Epithelial cell of prostate (primary cell): ENCODE measurements around the gene GADL1.
A peak's percentile ranks its signal among the peaks of the same experiment; 100 is the strongest.

Experiments
- DNase-seq: peaks from one replicate; pipeline ENCODE4 v3.0.0-alpha.2; 2011; ENCODE audit warnings: low read depth, low spot score
- H3K27ac ChIP-seq: fragments of 450-650 bp; 2 replicates; pipeline ENCODE4 v1.5.1; 2017; ENCODE audit warnings: mild to moderate bottlenecking

The GADL1 gene

GRCh38 chr3:30819067-30819798 is 75.2 kb downstream of the GADL1 start:
- DNase-seq: no peak
- no peak overlapping the region for H3K27ac ChIP-seq

DNA sequence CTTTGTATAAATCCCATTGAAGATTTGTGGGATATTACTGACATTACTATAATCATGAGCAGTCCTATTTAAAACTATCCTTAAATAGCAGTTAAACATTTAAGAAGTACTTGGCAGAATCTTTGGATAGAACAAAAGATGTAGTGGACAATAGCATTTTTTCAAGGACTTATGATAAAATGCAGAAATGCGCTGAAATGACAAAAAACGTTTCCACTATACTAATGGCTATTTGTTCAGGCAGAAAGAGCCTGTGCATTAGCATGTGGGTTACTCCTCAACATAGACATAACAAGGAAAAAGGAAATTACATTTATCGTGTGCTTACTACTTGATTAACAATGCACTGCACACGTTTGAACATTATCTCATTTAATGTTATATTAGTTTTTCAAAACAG is 80.7 kb downstream of the GADL1 start:
- no peak for DNase-seq

GRCh38 chr3:30811151-30811795 is 83.2 kb downstream of the GADL1 start:
- DNase-seq: no peak
- no peak overlapping the region for H3K27ac ChIP-seq

More for the DNA sequence above, 80.7 kb downstream of the GADL1 start:
- no peak overlapping the region for H3K27ac ChIP-seq

- no peak for DNase-seq
- no peak overlapping the region for H3K27ac ChIP-seq
Observed at GRCh38 chr3:30810625-30811024, 83.8 kb downstream of the GADL1 start.

DNA sequence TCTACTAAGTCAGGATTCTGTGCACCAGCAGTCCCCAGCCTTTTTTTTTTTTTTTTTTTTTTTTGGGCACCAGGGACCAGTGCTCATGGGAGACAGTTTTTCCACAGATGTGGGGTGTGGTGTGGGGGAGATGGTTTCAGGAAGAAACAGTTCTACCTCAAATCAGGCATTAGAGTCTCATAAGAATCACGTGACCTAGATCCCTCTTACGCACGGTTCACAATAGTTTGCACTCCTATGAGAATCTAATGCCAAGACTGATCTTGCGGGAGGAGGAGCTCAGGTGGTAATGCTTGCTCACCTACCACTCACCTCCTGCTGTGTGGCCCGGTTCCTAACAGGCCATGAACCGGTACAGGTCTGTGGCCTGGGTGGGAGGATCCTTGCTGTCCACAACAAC is 88.8 kb downstream of the GADL1 start:
- H3K27ac ChIP-seq: no peak overlapping the region
- DNase-seq: no peak

DNA sequence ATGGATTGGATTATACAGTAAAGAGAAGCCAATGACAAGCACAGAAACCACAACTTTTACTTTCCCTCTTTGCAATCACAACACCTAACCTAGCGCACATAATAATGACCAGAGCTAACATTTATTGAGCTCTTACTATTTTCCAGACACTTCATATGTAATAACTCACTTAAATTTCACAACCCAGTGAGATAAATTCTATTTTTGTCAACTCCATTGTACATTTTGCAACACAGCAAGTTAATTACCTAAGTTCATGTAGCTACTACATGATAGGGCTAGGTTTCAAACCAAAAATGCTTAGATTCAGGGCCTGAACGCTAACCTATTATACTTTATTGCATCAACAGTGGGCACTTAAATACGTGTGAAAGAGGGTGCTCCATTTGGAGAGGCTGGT is 89.5 kb downstream of the GADL1 start:
- no peak for DNase-seq

GRCh38 chr3:30795176-30795575 is 99.3 kb downstream of the GADL1 start:
- no peak for DNase-seq
- no peak overlapping the region for H3K27ac ChIP-seq

More for the DNA sequence above, 89.5 kb downstream of the GADL1 start:
- no peak overlapping the region for H3K27ac ChIP-seq

GRCh38 chr3:30793740-30794139 is 100.7 kb downstream of the GADL1 start:
- no peak for DNase-seq
- no peak overlapping the region for H3K27ac ChIP-seq

- no peak overlapping the region for H3K27ac ChIP-seq
Observed at GRCh38 chr3:30790150-30790549, 104.3 kb downstream of the GADL1 start.

DNA sequence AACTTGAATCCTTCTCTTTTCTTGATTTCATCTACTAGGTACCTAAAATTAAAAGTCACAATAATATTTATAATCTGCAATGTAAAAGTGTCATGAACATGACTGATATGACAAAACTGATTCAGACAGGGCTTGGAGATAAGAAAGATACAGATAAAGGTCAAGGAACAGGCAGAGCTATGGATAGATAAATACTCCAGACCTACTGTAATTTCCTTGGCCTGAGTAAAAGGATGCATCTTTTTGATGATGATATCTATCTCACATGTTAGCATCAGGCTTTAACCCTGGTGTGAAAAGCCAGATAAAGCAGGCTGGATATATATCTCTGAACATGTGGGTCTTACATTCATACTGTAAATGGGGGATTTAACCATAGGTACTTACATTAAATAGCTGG is 108.1 kb downstream of the GADL1 start:
- no peak overlapping the region for H3K27ac ChIP-seq
- DNase-seq: no peak

More at GRCh38 chr3:30790150-30790549, 104.3 kb downstream of the GADL1 start:
- DNase-seq: no peak

DNA sequence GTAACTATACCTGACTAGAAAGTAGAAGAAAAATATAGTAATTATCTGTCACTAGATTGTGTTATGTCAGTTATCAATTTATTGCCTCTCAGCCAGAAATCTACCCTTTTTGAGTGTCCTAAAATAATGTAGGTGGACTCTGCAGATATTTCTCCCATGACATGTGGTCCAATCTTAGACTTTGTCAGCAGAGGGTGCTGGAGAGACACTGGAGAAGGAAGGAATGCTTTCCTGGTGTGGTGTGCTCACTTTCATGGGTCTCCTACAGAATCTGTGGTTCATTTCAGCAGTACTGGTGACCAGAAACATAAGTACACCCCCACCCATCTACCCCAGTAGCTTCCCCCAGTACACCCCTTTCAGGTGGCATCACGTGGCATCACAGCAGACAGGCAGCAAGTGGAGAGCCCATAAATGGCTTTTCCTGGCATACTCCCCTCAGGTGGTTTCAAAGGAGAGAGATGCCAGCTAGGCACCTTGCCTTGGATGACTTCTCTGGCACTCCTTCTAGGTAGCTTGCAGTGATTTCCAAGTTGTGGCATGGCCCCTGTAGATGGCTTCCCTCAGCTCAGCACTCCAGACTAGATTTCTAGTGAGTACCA is 114.7 kb downstream of the GADL1 start:
- H3K27ac ChIP-seq: no peak overlapping the region
- no peak for DNase-seq

DNA sequence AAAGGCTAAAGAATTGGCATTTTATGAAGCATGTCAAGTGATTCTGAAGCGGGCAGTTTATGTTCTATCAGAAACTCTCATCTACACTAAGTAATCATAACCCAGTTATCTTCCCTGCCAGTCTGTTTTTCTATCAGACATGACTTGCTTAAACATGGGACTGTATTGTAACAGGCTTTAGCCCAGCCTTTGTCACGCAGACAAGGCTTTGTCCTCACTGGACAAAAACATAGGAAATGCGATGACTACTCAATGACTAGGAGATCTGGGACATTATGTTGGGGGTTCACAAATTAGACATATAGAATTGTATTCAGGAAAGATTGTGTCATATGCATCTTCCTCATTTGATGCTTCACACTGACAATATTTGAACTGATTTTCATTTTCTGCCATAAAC is 115.5 kb downstream of the GADL1 start:
- no peak for DNase-seq
- H3K27ac ChIP-seq: no peak overlapping the region

- DNase-seq: no peak
- H3K27ac ChIP-seq: no peak overlapping the region
Observed at GRCh38 chr3:30777426-30778113, 116.9 kb downstream of the GADL1 start.

- no peak for DNase-seq
- H3K27ac ChIP-seq: no peak overlapping the region
Observed at GRCh38 chr3:30776186-30776815, 118.2 kb downstream of the GADL1 start.

DNA sequence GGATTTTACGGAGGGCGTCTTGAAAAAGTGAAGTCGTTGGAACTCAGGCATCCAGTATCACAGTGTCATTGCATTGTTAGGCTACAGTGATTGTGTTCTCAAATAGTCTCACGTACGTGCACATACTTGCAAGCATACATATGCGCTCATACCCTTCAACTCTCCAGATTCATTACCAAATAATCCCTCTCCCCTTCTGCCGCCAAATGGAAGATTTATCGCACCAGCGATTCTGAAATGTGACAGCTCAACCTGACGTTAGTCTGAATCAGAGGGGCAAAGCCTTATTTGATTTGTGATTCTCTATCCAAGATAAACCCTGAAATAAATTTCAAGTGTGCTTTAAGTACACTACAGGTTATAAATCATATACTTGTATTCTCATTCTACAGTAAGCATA is 119.4 kb downstream of the GADL1 start:
- H3K27ac ChIP-seq: peak overlapping the region; percentile 43
- peak; percentile 88 for DNase-seq

GRCh38 chr3:30774062-30774461 is 120.4 kb downstream of the GADL1 start:
- H3K27ac ChIP-seq: no peak overlapping the region
- no peak for DNase-seq

DNA sequence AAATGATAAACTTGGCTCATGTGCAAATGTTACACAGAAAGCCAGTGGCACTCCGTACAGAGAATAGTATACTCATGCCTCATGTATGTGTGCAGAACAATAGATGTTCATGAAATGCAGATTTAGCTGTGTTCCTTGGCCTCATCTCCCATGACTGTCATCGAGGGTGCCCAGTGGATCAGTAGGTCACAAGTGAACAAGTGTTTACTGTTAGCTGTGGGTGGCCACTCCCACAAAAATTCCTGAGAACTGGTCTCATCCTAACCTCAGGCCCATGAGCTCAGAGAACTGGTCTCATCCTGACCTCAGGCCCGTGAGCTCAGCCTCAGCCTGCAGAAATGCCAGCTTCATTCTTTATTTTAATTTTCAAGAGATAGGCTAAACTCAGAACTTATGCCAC is 124.1 kb downstream of the GADL1 start:
- peak; percentile 89 for DNase-seq
- no peak overlapping the region for H3K27ac ChIP-seq

DNA sequence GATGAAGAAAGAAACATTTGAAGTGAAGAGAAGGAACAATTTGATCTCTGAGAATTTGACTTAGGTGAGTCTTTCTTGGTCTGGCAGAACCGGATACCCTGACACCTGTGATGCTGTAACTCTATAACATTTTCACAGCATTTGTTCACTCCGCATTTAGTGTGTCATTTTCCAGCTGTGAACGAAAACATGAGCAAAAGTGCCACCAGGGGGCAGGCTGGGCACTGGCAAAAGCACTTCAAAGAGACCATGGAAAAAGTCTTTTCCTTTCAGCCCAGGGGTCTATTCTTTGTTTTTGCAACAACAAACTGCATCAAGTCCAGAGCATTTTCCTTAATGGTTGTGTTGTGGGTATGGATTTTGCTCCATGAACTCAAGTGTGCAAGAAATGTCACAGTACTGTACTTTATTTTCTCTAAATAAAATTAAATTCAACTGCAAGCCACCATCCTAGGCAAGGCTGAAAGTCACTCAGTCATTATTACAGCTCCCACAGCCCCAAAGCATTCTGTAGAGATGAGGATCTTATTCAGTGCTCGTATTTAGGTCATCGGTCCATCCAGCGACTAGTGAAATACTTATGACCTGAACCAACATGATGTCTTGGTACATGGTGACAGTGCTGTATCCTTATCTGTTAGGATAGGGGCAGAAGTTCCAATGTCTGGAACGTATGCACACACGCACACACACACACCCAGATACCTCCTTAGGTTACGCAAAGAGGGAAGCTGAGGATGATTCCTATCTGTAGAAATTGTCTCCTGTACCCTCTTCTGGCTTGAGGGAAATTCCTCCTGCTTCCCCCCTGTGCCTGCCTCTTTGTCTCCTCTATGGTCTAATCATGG is 125.5 kb downstream of the GADL1 start:
- no peak overlapping the region for H3K27ac ChIP-seq
- no peak for DNase-seq

- no peak overlapping the region for H3K27ac ChIP-seq
- no peak for DNase-seq
Observed at GRCh38 chr3:30768046-30768445, 126.4 kb downstream of the GADL1 start.

DNA sequence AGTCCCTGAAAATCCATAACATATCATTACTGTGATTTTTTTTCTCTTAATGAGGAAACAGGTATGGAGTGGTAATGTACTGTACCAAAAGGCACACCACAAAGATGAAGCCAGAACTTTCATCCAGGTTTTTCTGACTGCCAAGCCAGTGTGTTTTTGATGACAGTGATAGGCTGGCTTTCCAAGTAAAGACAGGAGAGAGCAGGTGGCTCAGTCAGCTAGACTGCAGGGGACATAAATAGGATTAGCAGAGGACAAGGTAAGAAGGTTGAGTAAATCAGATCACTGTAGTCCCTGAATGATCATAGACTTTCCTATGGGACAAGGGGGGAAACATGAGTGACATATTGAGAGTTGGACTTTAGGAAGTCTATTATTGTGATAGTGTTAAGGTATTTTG is 127.9 kb downstream of the GADL1 start:
- no peak for DNase-seq
- H3K27ac ChIP-seq: no peak overlapping the region
